CD1c-positive myeloid dendritic cell (primary cell): Measurements from ENCODE around the gene SESN2.

Experiments
- DNase-seq: peaks from one replicate; pipeline ENCODE4 v3.0.0-alpha.2; 2016; ENCODE audit errors: extremely low spot score

Gene SESN2

GRCh38 chr1:28282426-28283407 lies 23.4 kb downstream of the SESN2 start:
- peak; percentile 89 for DNase-seq

GRCh38 chr1:28286111-28286510 lies 26.8 kb downstream of the SESN2 start:
- DNase-seq, result peak; percentile 38

DNA sequence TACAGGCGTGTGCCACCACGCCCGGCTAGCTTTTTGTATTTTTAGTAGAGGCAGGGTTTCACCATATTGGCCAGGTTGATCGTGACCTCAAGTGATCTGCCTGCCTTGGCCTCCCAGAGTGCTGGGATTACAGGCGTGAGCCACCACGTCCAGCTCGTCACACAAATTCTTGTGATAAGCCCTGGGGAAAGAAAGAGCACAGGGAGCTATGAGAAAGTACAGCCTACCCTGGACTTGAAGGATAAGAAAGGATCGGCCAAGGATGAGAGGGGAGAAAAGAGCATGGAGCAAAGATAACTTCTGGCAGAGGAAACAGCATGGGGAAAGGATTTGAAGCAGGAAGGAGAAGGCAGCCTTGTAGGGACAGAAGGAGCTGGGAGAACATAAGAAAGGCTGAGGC lies 29.2 kb downstream of the SESN2 start:
- no peak for DNase-seq

- DNase-seq, result no peak
Observed at GRCh38 chr1:28290851-28291250, 31.5 kb downstream of the SESN2 start.

DNA sequence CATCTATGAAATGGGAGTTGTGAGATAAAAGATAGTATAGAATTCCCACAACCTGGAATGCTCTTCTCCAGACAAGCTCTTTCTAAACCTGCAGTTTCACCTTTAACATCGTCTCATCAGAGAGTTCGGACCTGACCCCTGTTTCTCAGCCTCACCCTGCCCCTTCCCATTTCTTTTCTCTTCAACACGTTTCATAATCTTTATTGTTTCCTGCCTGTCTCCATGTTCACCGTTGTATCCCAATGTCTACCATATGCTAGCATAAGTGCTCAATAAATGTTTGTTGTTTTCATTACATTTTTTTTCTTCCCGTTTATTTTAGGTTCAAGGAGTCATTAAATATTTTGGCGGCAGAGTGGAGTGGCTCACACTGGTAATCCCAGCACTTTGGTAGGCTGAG lies 32.4 kb downstream of the SESN2 start:
- no peak for DNase-seq

- DNase-seq, result no peak
Observed at GRCh38 chr1:28295936-28296335, 36.6 kb downstream of the SESN2 start.

GRCh38 chr1:28296401-28297261 lies 37.3 kb downstream of the SESN2 start:
- DNase-seq, result no peak

DNA sequence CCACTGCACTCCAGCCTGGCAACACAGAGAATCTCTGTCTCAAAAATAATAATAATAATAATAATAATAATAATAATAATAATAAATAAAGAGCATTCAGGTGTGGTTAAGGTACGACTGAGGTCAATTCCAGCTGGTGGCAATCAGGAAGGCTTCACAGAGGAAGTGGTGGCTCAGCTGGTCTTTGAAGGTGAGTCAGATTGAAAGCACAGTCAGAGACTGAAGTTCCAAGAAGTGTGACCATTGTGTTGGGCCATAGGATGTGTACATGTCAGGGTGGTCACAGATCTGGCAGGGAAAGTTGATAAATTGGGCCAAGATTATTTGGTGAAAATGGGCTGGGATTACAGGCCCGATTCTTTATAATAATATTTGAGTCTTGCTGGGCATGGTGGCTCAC lies 38.5 kb downstream of the SESN2 start:
- peak; percentile 45 for DNase-seq

DNA sequence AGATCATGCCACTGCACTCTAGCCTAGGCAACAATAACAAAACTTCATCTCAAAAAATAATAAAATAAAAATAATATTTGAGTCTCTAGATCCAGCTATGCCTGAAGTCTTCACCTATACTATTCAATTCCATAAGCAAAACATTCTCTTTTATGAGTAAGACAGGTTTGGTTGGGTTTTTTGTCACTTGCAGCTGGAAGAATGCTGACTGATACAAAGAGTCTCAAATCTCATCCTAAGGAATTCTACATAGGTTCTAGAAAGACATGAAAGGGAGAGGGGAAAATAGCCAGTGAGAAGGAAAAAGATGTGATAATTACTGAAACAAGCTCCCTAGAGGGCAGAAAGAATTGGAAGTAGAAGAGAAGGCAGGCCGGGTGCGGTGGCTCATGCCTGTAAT lies 39.1 kb downstream of the SESN2 start:
- DNase-seq, result no peak

DNA sequence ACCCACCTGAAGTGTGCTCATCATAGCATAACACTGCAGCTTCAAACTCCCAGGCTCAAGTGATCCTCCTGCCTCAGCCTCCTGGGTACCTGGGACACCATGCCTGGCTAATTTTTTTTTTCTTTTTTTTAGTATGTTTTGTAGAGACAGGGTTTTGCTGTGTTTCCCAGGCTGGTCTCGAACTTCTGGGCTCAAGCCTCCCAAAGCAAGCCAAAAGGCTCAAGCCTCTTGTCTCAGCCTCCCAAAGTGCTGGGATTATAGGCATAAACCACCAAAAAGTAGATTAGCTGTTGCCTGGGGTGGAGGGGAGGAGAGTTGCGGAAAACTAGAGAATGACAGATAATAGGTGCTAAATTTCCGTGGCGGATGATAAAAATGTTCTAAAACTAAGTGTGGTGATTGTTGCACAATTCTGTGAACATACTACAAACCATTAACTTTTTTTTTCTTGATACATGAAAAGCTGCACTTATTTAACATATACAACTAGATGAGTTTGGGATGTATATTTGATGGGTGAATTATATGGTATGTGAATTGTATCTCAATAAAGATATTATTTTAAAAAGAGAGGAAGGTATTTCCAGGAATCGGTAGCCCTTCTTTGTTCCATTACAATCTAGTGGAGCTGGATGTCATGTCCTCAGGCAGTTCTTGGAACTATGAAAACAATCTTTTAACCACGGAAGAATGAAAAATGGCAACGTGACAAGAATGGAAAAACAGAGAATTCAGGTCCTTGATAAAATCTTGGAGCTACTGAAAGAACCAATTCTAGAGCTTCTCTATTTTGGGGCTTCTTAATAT lies 42.3 kb downstream of the SESN2 start:
- DNase-seq, result no peak

- DNase-seq, result no peak
Observed at GRCh38 chr1:28302247-28302646, 42.9 kb downstream of the SESN2 start.

DNA sequence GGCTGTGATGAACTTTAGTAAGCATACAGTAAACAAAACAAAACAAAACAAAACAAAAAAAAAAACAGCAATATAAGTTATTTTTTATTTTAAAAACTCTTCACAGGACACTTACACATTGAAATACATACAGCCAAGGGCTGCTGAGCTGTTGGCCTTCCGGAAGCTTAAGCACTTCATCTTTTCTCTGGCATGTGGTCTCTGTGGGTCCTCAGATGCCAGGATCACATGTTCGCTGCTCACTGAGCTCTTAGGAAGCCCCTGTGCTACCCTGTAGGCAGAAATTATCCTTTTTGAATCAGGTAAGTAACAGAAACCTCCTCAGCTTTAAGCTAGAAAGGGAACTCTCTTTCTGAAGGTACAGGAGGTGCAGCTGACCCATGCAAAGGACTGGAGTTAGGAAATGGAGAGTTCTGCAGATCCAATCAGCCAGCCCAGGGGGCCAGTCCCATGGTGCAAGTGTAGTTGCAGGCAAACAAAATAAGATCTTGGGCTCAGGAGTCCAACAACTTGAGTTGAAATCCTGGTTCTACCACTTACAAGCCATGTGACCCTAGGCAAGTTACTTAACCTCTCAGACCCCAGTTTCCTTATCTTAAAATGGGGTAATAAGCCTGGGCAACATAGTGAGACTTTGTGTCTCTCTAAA lies 47.1 kb downstream of the SESN2 start:
- DNase-seq, result no peak

- DNase-seq, result no peak
Observed at GRCh38 chr1:28308750-28309149, 49.4 kb downstream of the SESN2 start.

DNA sequence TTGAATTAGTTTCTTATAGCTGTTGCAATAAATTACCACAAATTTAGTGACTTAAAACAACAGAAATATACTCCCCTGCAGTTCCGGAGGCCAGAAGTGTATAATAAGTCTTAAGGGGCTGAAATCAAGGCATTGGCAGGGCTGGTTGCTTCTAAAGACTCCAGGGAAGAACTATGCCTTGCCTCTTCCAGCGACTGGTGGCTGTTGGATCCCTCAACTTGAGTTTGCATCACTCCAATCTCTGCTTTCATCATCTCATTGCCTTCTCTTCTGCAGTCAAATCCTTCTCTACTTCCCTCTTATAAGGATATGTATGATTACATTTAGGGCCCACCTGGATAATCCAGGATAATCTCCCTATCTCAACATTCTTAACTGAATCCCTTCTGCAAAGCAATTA lies 50.4 kb downstream of the SESN2 start:
- DNase-seq, result no peak

DNA sequence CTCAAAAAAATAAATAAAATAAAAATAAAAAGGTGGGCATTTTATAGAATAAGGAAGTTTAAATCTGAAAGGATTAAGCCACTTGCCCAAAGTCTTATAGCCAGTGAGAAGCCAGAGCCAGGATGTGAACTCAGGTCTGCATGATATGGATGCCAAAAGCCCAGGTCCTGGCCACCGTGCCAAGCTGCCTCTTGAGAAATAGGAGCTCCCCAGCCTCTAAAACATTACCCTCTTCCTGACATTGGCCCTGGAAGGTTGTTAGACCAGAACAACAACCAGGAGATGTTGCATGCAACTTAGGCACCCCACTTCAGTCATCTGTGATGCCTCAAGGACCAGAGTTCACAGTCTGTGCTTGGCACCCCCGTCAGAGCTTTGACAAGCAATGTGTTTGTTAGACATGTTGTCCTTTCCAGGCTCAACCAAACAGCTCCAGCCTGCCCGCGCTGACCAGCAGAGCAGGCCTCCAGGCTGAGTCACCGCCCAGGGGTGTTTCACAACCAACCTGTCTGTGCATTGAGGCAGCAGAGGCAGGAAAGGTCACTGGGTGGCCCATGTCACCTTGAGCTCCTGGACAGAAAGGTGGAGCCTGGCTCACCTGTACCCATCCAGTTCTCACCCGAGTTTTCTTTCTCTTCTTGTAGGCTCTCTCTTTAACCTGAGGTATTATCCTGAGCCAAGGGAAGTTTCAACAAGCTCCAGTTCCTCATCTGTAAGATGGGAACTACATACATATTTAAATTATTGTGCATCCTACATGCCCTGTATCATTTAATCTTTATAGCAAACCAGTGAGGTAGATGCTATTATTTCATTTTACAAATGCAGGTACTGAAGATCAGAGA lies 54.6 kb downstream of the SESN2 start:
- peak; percentile 68 for DNase-seq

- peak; percentile 57 for DNase-seq
Observed at GRCh38 chr1:28314547-28314941, 55.2 kb downstream of the SESN2 start.

DNA sequence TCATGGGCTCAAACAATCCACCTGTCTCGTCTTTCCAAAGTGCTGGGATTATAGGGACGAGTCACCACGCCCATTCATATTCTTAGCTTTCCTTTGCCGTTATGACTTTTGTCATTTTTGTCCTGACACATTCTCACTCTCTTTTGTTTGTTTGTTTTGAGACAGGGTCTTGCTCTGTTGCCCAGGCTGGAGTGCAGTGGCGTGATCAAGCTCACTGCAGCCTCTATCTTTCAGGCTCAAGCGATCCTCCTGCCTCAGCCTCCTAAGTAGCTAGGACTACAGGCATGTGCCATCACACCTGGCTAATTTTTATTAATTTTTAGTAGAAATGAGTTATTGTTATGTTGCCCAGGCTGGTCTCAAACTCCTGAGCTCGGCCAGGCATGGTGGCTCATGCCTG lies 57.7 kb downstream of the SESN2 start:
- no peak for DNase-seq

DNA sequence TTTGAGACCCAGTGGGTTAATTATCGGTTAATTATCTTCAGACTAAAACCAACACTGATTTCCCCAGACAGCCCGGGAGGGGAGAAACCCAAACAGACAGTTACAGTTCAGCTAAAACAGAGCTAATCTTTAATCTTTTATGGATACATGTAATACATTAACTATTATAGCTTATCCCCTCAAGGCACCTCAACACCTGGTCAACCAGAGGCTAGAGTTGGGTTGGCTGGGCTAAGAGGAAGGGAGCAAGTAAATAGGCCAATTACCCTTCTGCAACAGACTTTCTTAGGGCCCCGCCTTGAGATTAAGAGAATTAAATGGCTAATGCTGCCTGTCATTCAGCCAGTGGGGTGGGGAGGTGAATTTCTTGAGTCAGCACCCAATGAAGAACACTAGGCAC lies 62.9 kb downstream of the SESN2 start:
- no peak for DNase-seq

GRCh38 chr1:28323720-28324119 lies 64.4 kb downstream of the SESN2 start:
- no peak for DNase-seq

- DNase-seq, result peak; percentile 35
Observed at GRCh38 chr1:28326515-28326914, 67.2 kb downstream of the SESN2 start.
